Breast epithelium (tissue), 4 donors: ENCODE measurements around the gene FBXO15. TPM values are rescaled to one million over a fixed set of nuclear protein-coding genes. Genes with fewer than 3 reads are reported as not detected.

Source experiments
- DNase-seq, 2 donors: peaks; one replicate each; pipeline ENCODE4 v3.0.0-alpha.2; 2019; ENCODE audit warnings: low spot score in 2 of 2
- H3K27ac ChIP-seq, 2 donors: fragments of 200-600 bp; sonication (generic) in 1 of 2; one replicate each; pipeline ENCODE4 v1.5.1; 2016 to 2019; ENCODE audit warnings: mild to moderate bottlenecking in 1 of 2
- H3K27me3 ChIP-seq, 2 donors: fragments of 200-600 bp; sonication (generic) in 1 of 2; one replicate each; pipeline versions ENCODE4 v1.5.1 to v1.6.0; 2017 to 2019; ENCODE audit warnings: control low read depth in 1 of 2, mild to moderate bottlenecking in 1 of 2
- H3K36me3 ChIP-seq: fragments of 200-600 bp; one replicate; pipeline ENCODE4 v1.5.1; 2019
- H3K4me1 ChIP-seq, 2 donors: fragments of 200-600 bp; sonication (generic); one replicate each; pipeline ENCODE4 v1.5.1; 2016 to 2019; ENCODE audit warnings: control low read depth in 1 of 2
- H3K4me3 ChIP-seq, 3 donors: fragments of 200-600 bp; sonication (generic); 1 replicate in 2 of 3; 2 replicates in 1 of 3; pipeline ENCODE4 v1.5.1; 2016 to 2019; ENCODE audit warnings: mild to moderate bottlenecking in 3 of 3, moderate library complexity in 2 of 3
- H3K9me3 ChIP-seq, 2 donors: fragments of 200-600 bp; sonication (generic) in 1 of 2; one replicate each; pipeline ENCODE4 v1.5.1; 2016 to 2019; ENCODE audit warnings: control low read depth in 1 of 2
- POLR2A ChIP-seq: fragments of 450-650 bp; IDR thresholded peaks from one replicate; pipeline ENCODE4 v1.6.1; 2016; ENCODE audit warnings: antibody characterized with exemption, mild to moderate bottlenecking, moderate library complexity
- POLR2AphosphoS5 ChIP-seq, 3 donors: sonication (generic); formaldehyde crosslinking; IDR thresholded peaks; one replicate each; pipeline ENCODE4 v1.6.1; 2017; ENCODE audit warnings: antibody characterized with exemption in 3 of 3
- intact Hi-C: fragments of 100-400 bp; cut with DNase I; formaldehyde crosslinking; loops from one replicate; pipeline ENCODE4 v1.15.1; 2023; ENCODE audit warnings: low total_unique reads
- total RNA-seq, 3 donors: library from RNA; depleted of rRNA; stranded (reverse); fragments of >200 nt; gene quantifications; one replicate each; pipeline ENCODE4 v1.1.0, GENCODE V29; 2016
- TF ChIP-seq, protein P1 (sequence below), 3 donors: fragments of 450-650 bp; IDR thresholded peaks; one replicate each; pipeline ENCODE4 v1.5.1; 2016 to 2017; ENCODE audit warnings: antibody characterized with exemption in 3 of 3, mild to moderate bottlenecking in 3 of 3, moderate library complexity in 3 of 3

FBXO15 gene
- total RNA-seq, 3 donors from 2014 or later, result 0.64 to 1.3 (median 0.73) TPM

DNA sequence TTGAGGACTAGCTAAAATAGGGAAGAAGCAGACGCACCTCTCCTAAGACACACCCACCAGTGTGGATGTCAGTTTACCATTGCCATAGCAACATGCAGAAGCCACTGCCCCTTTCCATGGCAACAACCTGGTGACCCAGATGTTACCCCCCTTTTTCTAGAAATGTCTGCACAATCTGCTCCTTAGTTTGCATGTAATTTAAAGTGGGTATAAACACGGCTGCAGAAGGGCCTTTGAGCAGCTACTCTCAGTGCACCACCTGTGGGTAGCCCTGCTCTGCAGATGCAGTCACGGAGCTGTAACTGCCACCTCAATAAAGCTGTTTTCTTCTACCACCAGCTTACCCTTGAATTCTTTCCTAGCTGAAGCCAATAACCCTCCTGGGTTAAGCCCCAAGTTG, 87.1 kb downstream of the FBXO15 start:
- Histone ChIP-seq H3K4me1 (no peaks in the 10 kb centered on the region), H3K9me3 (peaks cover 0 to 6% of the 10 kb centered on the region in 2 donors), H3K27me3 (no peaks in the 10 kb centered on the region), H3K4me3 (no peak overlapping the region), H3K27ac (no peak overlapping the region), H3K36me3 (no peaks in the 10 kb centered on the region)
- TF ChIP-seq POLR2A (no peak), POLR2AphosphoS5 (IDR thresholded peaks at IDR 0.05) (no peak)
- TF ChIP-seq, protein P1, sequence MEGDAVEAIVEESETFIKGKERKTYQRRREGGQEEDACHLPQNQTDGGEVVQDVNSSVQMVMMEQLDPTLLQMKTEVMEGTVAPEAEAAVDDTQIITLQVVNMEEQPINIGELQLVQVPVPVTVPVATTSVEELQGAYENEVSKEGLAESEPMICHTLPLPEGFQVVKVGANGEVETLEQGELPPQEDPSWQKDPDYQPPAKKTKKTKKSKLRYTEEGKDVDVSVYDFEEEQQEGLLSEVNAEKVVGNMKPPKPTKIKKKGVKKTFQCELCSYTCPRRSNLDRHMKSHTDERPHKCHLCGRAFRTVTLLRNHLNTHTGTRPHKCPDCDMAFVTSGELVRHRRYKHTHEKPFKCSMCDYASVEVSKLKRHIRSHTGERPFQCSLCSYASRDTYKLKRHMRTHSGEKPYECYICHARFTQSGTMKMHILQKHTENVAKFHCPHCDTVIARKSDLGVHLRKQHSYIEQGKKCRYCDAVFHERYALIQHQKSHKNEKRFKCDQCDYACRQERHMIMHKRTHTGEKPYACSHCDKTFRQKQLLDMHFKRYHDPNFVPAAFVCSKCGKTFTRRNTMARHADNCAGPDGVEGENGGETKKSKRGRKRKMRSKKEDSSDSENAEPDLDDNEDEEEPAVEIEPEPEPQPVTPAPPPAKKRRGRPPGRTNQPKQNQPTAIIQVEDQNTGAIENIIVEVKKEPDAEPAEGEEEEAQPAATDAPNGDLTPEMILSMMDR (IDR thresholded peaks at IDR 0.05), result no peak
- intact Hi-C loops, result no loop called here
- no peak for DNase-seq

DNA sequence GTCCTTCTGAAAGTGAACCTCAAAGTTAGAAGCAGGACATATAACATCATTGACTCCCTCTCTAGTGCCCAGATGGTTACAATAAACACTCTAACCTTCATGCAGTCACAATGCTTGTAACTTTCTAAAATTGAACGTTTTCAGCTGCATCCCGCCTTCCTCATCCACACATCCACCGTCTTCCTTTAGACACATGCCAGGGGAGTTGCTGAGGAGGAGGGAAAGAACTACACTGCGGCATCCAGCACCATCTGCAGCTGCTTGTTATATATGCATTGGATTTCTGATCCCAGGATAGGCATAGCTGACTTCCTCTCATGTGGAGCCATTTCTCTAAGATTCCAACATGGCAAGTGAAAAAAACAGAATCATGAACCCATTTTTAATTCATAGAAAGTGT, 96.8 kb downstream of the FBXO15 start:
- Histone ChIP-seq H3K36me3 (no peaks in the 10 kb centered on the region), H3K27ac (no peak overlapping the region), H3K27me3 (no peaks in the 10 kb centered on the region), H3K4me1 (no peaks in the 10 kb centered on the region), H3K9me3 (peaks cover 7 to 8% of the 10 kb centered on the region in 2 donors), H3K4me3 (no peak overlapping the region)
- TF ChIP-seq POLR2A (no peak), POLR2AphosphoS5 (IDR thresholded peaks at IDR 0.05) (no peak)
- TF ChIP-seq, protein P1 (IDR thresholded peaks at IDR 0.05), result no peak
- intact Hi-C loops, result no loop called here
- no peak for DNase-seq

- intact Hi-C loops, result no loop called here
- Histone ChIP-seq H3K27me3 (no peaks in the 10 kb centered on the region), H3K27ac (no peak overlapping the region), H3K36me3 (no peaks in the 10 kb centered on the region), H3K9me3 (no peaks in the 10 kb centered on the region), H3K4me1 (no peaks in the 10 kb centered on the region), H3K4me3 (no peak overlapping the region)
- no peak for DNase-seq
- TF ChIP-seq, protein P1 (IDR thresholded peaks at IDR 0.05), result peak in 1 of 3 donors; percentile 27
- TF ChIP-seq POLR2A, result no peak
- no peak for TF ChIP-seq POLR2AphosphoS5 (IDR thresholded peaks at IDR 0.05)
These were observed 106.9 kb downstream of the FBXO15 start for GRCh38 chr18:74040459-74041332.

DNA sequence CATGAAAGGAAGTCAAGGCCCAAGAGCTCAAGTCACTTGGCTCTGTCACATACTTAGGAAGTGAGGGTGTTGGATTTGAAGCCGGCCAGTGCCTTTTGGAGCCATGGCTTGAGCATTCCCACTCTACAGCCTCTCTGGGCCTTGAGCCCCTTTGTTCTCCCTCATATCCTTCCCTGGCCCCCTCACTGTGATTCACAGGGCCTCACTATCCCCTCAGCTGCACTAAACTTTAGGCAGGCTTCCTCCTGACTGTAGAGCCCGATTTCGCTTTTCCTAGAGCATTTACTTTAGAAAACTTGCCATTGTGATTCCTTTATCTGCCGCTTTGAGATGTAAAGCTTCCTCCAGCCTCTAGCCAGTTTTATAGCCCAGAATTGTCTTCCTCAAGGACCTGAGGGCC, 107.6 kb downstream of the FBXO15 start:
- intact Hi-C loops, result no loop called here
- no peaks in the 10 kb centered on the region for H3K27me3 ChIP-seq
- H3K9me3 ChIP-seq, result no peaks in the 10 kb centered on the region
- no peak overlapping the region for H3K4me3 ChIP-seq
- no peak for DNase-seq
- H3K27ac ChIP-seq, result no peak overlapping the region
- no peak for TF ChIP-seq POLR2AphosphoS5 (IDR thresholded peaks at IDR 0.05)
- TF ChIP-seq POLR2A, result no peak
- TF ChIP-seq, protein P1 (IDR thresholded peaks at IDR 0.05), result no peak
- H3K36me3 ChIP-seq, result no peaks in the 10 kb centered on the region
- H3K4me1 ChIP-seq, result no peaks in the 10 kb centered on the region

GRCh38 chr18:74029161-74029560, 118.5 kb downstream of the FBXO15 start:
- no peaks in the 10 kb centered on the region for H3K36me3 ChIP-seq
- intact Hi-C loops, result no loop called here
- H3K4me1 ChIP-seq, result no peaks in the 10 kb centered on the region
- DNase-seq, result no peak
- no peaks in the 10 kb centered on the region for H3K9me3 ChIP-seq
- no peaks in the 10 kb centered on the region for H3K27me3 ChIP-seq
- no peak overlapping the region for H3K27ac ChIP-seq
- TF ChIP-seq, protein P1 (IDR thresholded peaks at IDR 0.05), result no peak
- no peak for TF ChIP-seq POLR2AphosphoS5 (IDR thresholded peaks at IDR 0.05)
- no peak for TF ChIP-seq POLR2A
- H3K4me3 ChIP-seq, result no peak overlapping the region
